Rectal smooth muscle tissue (tissue), 1 donor: ENCODE data around the gene CDH5.

Experiments used
- H3K27ac ChIP-seq: one replicate; pipeline ENCODE4 v1.7.0; 2013; ENCODE audit warnings: low read depth, low read length, inconsistent platforms
- H3K27me3 ChIP-seq: one replicate; pipeline ENCODE4 v1.7.0; 2013; ENCODE audit warnings: low read length; ENCODE audit not compliant: control insufficient read depth, insufficient read depth
- H3K36me3 ChIP-seq: one replicate; pipeline ENCODE4 v1.7.0; 2013; ENCODE audit warnings: low read length; ENCODE audit not compliant: control insufficient read depth, insufficient read depth
- H3K4me1 ChIP-seq: one replicate; pipeline ENCODE4 v1.7.0; 2013; ENCODE audit warnings: low read length; ENCODE audit not compliant: control insufficient read depth, insufficient read depth
- H3K4me3 ChIP-seq: one replicate; pipeline ENCODE4 v1.7.0; 2013; ENCODE audit warnings: low read length
- H3K9ac ChIP-seq: one replicate; pipeline ENCODE4 v1.7.0; 2013; ENCODE audit warnings: low read length

The CDH5 gene

GRCh38 chr16:66408163-66409048, 41.9 kb downstream of the CDH5 start:
- H3K27me3 ChIP-seq = peaks cover 2% of the 10 kb centered on the region
- no peak overlapping the region for H3K27ac ChIP-seq
- no peaks in the 10 kb centered on the region for H3K36me3 ChIP-seq
- no peak overlapping the region for H3K9ac ChIP-seq
- H3K4me1 ChIP-seq = no peaks in the 10 kb centered on the region
- peak overlapping the region; percentile 14 for H3K4me3 ChIP-seq

GRCh38 chr16:66409156-66409555, 42.7 kb downstream of the CDH5 start:
- Histone ChIP-seq H3K4me3 (no peak overlapping the region), H3K27ac (no peak overlapping the region)

GRCh38 chr16:66412182-66412581, 45.7 kb downstream of the CDH5 start:
- no peaks in the 10 kb centered on the region for H3K36me3 ChIP-seq
- no peaks in the 10 kb centered on the region for H3K27me3 ChIP-seq
- no peaks in the 10 kb centered on the region for H3K4me1 ChIP-seq
- no peak overlapping the region for H3K27ac ChIP-seq
- H3K9ac ChIP-seq = no peak overlapping the region
- no peak overlapping the region for H3K4me3 ChIP-seq

More at GRCh38 chr16:66409156-66409555, 42.7 kb downstream of the CDH5 start:
- Histone ChIP-seq H3K36me3 (no peaks in the 10 kb centered on the region), H3K9ac (no peak overlapping the region), H3K27me3 (no peaks in the 10 kb centered on the region), H3K4me1 (no peaks in the 10 kb centered on the region)

- no peaks in the 10 kb centered on the region for H3K36me3 ChIP-seq
- H3K4me3 ChIP-seq = no peak overlapping the region
- no peaks in the 10 kb centered on the region for H3K27me3 ChIP-seq
- no peak overlapping the region for H3K27ac ChIP-seq
- H3K4me1 ChIP-seq = no peaks in the 10 kb centered on the region
- H3K9ac ChIP-seq = no peak overlapping the region
Measured at GRCh38 chr16:66414891-66415290, 48.4 kb downstream of the CDH5 start.

GRCh38 chr16:66416136-66416535, 49.6 kb downstream of the CDH5 start:
- H3K9ac ChIP-seq = no peak overlapping the region
- H3K27ac ChIP-seq = no peak overlapping the region
- H3K4me3 ChIP-seq = no peak overlapping the region
- no peaks in the 10 kb centered on the region for H3K36me3 ChIP-seq
- no peaks in the 10 kb centered on the region for H3K4me1 ChIP-seq
- no peaks in the 10 kb centered on the region for H3K27me3 ChIP-seq

GRCh38 chr16:66416939-66417700, 50.6 kb downstream of the CDH5 start:
- no peak overlapping the region for H3K27ac ChIP-seq
- no peak overlapping the region for H3K9ac ChIP-seq
- no peaks in the 10 kb centered on the region for H3K27me3 ChIP-seq
- no peak overlapping the region for H3K4me3 ChIP-seq
- no peaks in the 10 kb centered on the region for H3K36me3 ChIP-seq
- H3K4me1 ChIP-seq = no peaks in the 10 kb centered on the region

- Histone ChIP-seq H3K4me3 (no peak overlapping the region), H3K36me3 (no peaks in the 10 kb centered on the region), H3K4me1 (no peaks in the 10 kb centered on the region), H3K9ac (no peak overlapping the region), H3K27ac (no peak overlapping the region), H3K27me3 (no peaks in the 10 kb centered on the region)
Measured at GRCh38 chr16:66418165-66418962, 51.9 kb downstream of the CDH5 start.

GRCh38 chr16:66419527-66419926, 53.0 kb downstream of the CDH5 start:
- Histone ChIP-seq H3K27me3 (peaks cover 4% of the 10 kb centered on the region), H3K9ac (no peak overlapping the region), H3K4me1 (no peaks in the 10 kb centered on the region), H3K36me3 (no peaks in the 10 kb centered on the region), H3K4me3 (no peak overlapping the region), H3K27ac (no peak overlapping the region)

GRCh38 chr16:66420396-66420795, 53.9 kb downstream of the CDH5 start:
- H3K36me3 ChIP-seq = no peaks in the 10 kb centered on the region
- H3K4me1 ChIP-seq = no peaks in the 10 kb centered on the region
- H3K4me3 ChIP-seq = no peak overlapping the region
- H3K27ac ChIP-seq = no peak overlapping the region
- H3K9ac ChIP-seq = no peak overlapping the region
- peaks cover 6% of the 10 kb centered on the region for H3K27me3 ChIP-seq

GRCh38 chr16:66421891-66422290, 55.4 kb downstream of the CDH5 start:
- Histone ChIP-seq H3K9ac (no peak overlapping the region), H3K27ac (no peak overlapping the region), H3K27me3 (peaks cover 17% of the 10 kb centered on the region), H3K4me1 (no peaks in the 10 kb centered on the region), H3K36me3 (no peaks in the 10 kb centered on the region), H3K4me3 (no peak overlapping the region)

GRCh38 chr16:66422366-66422765, 55.9 kb downstream of the CDH5 start:
- no peaks in the 10 kb centered on the region for H3K36me3 ChIP-seq
- no peak overlapping the region for H3K9ac ChIP-seq
- H3K27ac ChIP-seq = no peak overlapping the region
- H3K27me3 ChIP-seq = peaks cover 17% of the 10 kb centered on the region
- no peak overlapping the region for H3K4me3 ChIP-seq
- no peaks in the 10 kb centered on the region for H3K4me1 ChIP-seq

GRCh38 chr16:66423177-66423576, 56.7 kb downstream of the CDH5 start:
- no peak overlapping the region for H3K27ac ChIP-seq
- H3K27me3 ChIP-seq = peaks cover 24% of the 10 kb centered on the region
- no peaks in the 10 kb centered on the region for H3K4me1 ChIP-seq
- no peaks in the 10 kb centered on the region for H3K36me3 ChIP-seq
- no peak overlapping the region for H3K9ac ChIP-seq
- H3K4me3 ChIP-seq = no peak overlapping the region
